ENCODE data around the gene CORO2B.

Gene CORO2B

GRCh38 chr15:68616397-68616796 lies 37.6 kb downstream of the CORO2B start:
- TF ChIP-seq, protein P1, sequence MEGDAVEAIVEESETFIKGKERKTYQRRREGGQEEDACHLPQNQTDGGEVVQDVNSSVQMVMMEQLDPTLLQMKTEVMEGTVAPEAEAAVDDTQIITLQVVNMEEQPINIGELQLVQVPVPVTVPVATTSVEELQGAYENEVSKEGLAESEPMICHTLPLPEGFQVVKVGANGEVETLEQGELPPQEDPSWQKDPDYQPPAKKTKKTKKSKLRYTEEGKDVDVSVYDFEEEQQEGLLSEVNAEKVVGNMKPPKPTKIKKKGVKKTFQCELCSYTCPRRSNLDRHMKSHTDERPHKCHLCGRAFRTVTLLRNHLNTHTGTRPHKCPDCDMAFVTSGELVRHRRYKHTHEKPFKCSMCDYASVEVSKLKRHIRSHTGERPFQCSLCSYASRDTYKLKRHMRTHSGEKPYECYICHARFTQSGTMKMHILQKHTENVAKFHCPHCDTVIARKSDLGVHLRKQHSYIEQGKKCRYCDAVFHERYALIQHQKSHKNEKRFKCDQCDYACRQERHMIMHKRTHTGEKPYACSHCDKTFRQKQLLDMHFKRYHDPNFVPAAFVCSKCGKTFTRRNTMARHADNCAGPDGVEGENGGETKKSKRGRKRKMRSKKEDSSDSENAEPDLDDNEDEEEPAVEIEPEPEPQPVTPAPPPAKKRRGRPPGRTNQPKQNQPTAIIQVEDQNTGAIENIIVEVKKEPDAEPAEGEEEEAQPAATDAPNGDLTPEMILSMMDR (conservative IDR thresholded peaks at IDR 0.05; ENCODE audit: low read length), result no peak
- H3K4me3 ChIP-seq (ENCODE audit: low read length), result no peak overlapping the region
- DNase-seq (ENCODE audit: low read depth), result no peak

GRCh38 chr15:68617001-68617400 lies 38.2 kb downstream of the CORO2B start:
- TF ChIP-seq, protein P1 (conservative IDR thresholded peaks at IDR 0.05; ENCODE audit: low read length), result no peak

DNA sequence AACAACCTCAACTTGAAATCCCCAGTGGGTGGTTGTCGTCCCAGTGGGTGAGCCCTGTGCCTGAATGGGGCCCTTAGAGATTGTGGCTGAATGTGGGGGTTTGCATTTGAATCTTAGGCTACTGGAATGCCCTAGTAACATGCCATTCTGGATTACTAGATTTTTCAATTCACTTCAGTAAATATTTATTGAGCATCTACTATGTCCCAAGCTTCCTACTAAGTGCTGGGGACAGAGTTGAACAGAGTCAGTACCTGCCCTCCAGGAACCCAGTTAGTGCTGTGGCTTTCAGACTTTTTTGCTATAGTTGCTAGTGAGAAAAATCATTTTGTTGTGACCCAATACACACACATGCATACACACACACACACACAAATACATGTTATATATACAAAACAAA lies 39.0 kb downstream of the CORO2B start:
- DNase-seq (ENCODE audit: low read depth), result no peak
- TF ChIP-seq, protein P1 (conservative IDR thresholded peaks at IDR 0.05; ENCODE audit: low read length), result no peak
- H3K4me3 ChIP-seq (ENCODE audit: low read length), result no peak overlapping the region

More at GRCh38 chr15:68617001-68617400, 38.2 kb downstream of the CORO2B start:
- no peak overlapping the region for H3K4me3 ChIP-seq (ENCODE audit: low read length)
- peak; percentile 31 for DNase-seq (ENCODE audit: low read depth)

GRCh38 chr15:68618394-68618793 lies 39.6 kb downstream of the CORO2B start:
- DNase-seq (ENCODE audit: low read depth), result peak; percentile 39
- no peak overlapping the region for H3K4me3 ChIP-seq (ENCODE audit: low read length)
- TF ChIP-seq, protein P1 (conservative IDR thresholded peaks at IDR 0.05; ENCODE audit: low read length), result no peak

DNA sequence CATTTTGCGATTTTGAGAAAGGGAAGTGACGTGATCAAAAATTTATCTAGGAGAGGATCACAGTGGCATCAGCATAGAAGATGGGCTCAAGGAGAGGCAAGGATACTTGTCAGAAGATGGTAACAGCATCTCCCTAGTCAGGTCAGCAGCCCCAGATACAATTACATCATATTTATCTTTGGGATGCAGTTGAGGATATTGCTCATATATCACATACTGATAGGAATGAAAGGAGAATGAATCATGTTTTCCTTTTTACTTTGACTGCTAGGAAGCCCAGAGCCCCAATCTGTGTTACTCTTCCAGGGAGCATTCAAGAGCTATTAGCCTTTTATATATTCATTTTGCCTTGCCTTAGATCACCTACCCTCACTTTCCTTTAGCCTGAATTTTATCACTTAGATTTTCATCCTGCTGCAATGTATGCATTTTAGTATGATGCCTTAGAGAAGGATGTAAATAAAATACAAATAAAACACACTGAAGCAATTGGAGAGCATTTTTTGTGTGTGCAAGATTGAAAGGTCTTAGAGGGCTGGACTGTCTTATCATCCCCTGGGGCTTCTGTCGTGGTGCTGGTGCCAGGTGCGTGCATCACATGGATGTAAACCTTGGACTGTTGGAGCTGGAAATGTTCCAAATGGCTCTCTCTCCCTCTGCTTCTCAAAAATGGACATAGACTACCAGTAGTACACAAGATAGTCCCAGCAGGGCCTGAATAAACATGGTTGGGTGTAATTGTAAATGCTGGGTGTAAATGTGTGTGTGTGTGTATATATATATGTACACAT lies 40.3 kb downstream of the CORO2B start:
- no peak for DNase-seq (ENCODE audit: low read depth)
- TF ChIP-seq, protein P1 (conservative IDR thresholded peaks at IDR 0.05; ENCODE audit: low read length), result no peak
- no peak overlapping the region for H3K4me3 ChIP-seq (ENCODE audit: low read length)

DNA sequence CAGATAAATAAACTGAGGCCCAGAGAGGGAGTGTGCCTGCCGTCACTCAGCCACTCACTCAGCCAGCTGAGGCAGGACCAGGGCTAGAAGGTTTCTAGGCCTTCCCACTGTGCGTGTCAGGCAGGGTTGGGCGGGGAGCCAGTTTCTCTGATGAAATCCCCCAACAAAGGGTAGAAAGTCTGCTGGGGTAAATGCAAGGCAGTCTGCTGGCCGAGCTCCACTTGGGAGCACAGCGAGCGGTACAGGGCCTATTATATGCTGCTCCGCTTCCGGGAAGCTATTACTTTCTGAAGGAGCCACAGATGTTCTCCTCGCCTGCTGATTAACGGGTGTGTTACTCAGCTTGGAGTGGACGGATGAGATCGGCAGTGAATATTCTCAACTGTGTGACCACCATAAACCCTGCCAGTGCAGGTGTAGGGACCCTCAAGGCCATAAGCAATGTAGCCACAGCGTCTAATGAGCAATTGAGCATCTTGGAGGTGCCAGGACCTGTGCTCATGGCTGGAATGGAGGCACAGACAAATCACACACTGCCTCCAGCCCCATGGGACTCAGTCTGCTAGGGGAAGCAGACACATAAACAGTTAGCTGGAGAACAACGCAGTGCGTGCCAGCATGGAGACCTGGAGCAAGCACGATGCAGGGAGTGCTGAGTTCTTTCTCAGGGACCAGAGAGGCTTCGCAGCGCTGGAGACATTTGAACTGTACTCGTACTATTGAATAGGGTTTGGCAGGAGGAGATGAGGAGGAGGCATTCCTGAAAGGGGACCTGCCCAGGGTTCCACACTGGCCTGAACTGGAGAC lies 42.1 kb downstream of the CORO2B start:
- peak overlapping the region; percentile 23 for H3K4me3 ChIP-seq (ENCODE audit: low read length)
- DNase-seq (ENCODE audit: low read depth), result peak; percentile 99
- TF ChIP-seq, protein P1 (conservative IDR thresholded peaks at IDR 0.05; ENCODE audit: low read length), result no peak
